ENCODE measurements around the gene C3. TPM values are rescaled to one million over a fixed set of nuclear protein-coding genes. Genes with fewer than 3 reads are reported as not detected.

C3 gene
- total and polyA plus RNA-seq, 2 of the 13 experiments (the other 11 are each of a cell fraction or from before 2014, with no cell fraction given) = 1,455 to 6,272 TPM

GRCh38 chr19:6730153-6730804 lies 9.8 kb upstream of the C3 start (continued):
- TF ChIP-seq ZNF83 (CRISPR knock-in tag; IDR thresholded peaks at IDR 0.05; ENCODE audit: borderline replicate concordance) (no peak), ZUFSP (CRISPR knock-in tag; IDR thresholded peaks at IDR 0.05; ENCODE audit: borderline replicate concordance) (no peak), KDM1A (CRISPR knock-in tag; IDR thresholded peaks at IDR 0.05) (no peak), SMC3 (IDR thresholded peaks at IDR 0.05; ENCODE audit: low read length) (no peak), HOXA3 (CRISPR knock-in tag; IDR thresholded peaks at IDR 0.05) (peak; percentile 80), FIP1L1 (IDR thresholded peaks at IDR 0.05; ENCODE audit: borderline replicate concordance, insufficient read depth, low read depth, low read length) (no peak), ATAD3A (CRISPR knock-in tag; IDR thresholded peaks at IDR 0.05) (no peak), CREM (IDR thresholded peaks at IDR 0.05) (peak; percentile 70; the same call in 1 of the 2 replicates), CREM (CRISPR knock-in tag; IDR thresholded peaks at IDR 0.05) (no peak), ZNF256 (CRISPR knock-in tag; conservative IDR thresholded peaks at IDR 0.05) (no peak), ATF1 (CRISPR knock-in tag; IDR thresholded peaks at IDR 0.05) (no peak), KLF6 (CRISPR knock-in tag; IDR thresholded peaks at IDR 0.05) (peak; percentile 89), HNRNPUL1 (IDR thresholded peaks at IDR 0.05; ENCODE audit: low read depth, low read length) (no peak), ZNF546 (CRISPR knock-in tag; conservative IDR thresholded peaks at IDR 0.05) (no peak), SMYD3 (CRISPR knock-in tag; IDR thresholded peaks at IDR 0.05) (no peak), ZNF235 (CRISPR knock-in tag; IDR thresholded peaks at IDR 0.05; ENCODE audit: borderline replicate concordance) (no peak), ZNF709 (CRISPR knock-in tag; IDR thresholded peaks at IDR 0.05) (no peak), PHF5A (CRISPR knock-in tag; IDR thresholded peaks at IDR 0.05; ENCODE audit: low read depth, unreplicated experiment) (no peak), ZNF232 (CRISPR knock-in tag; IDR thresholded peaks at IDR 0.05; ENCODE audit: borderline replicate concordance) (no peak), ZNF503 (CRISPR knock-in tag; IDR thresholded peaks at IDR 0.05) (no peak; the same call in 1 of the 2 replicates), ZEB1 (IDR thresholded peaks at IDR 0.05; ENCODE audit: insufficient replicate concordance, low read depth) (no peak), SIX1 (CRISPR knock-in tag; IDR thresholded peaks at IDR 0.05; ENCODE audit: borderline replicate concordance) (no peak), RBAK (CRISPR knock-in tag; IDR thresholded peaks at IDR 0.05) (no peak), CREB1 (IDR thresholded peaks at IDR 0.05) (peak; percentile 54), CREB1 (CRISPR knock-in tag; IDR thresholded peaks at IDR 0.05) (no peak), ZFP62 (CRISPR knock-in tag; IDR thresholded peaks at IDR 0.05) (no peak), NBN (conservative IDR thresholded peaks at IDR 0.05) (no peak)
- TF ChIP-seq, protein P1, sequence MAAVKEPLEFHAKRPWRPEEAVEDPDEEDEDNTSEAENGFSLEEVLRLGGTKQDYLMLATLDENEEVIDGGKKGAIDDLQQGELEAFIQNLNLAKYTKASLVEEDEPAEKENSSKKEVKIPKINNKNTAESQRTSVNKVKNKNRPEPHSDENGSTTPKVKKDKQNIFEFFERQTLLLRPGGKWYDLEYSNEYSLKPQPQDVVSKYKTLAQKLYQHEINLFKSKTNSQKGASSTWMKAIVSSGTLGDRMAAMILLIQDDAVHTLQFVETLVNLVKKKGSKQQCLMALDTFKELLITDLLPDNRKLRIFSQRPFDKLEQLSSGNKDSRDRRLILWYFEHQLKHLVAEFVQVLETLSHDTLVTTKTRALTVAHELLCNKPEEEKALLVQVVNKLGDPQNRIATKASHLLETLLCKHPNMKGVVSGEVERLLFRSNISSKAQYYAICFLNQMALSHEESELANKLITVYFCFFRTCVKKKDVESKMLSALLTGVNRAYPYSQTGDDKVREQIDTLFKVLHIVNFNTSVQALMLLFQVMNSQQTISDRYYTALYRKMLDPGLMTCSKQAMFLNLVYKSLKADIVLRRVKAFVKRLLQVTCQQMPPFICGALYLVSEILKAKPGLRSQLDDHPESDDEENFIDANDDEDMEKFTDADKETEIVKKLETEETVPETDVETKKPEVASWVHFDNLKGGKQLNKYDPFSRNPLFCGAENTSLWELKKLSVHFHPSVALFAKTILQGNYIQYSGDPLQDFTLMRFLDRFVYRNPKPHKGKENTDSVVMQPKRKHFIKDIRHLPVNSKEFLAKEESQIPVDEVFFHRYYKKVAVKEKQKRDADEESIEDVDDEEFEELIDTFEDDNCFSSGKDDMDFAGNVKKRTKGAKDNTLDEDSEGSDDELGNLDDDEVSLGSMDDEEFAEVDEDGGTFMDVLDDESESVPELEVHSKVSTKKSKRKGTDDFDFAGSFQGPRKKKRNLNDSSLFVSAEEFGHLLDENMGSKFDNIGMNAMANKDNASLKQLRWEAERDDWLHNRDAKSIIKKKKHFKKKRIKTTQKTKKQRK (IDR thresholded peaks at IDR 0.05; ENCODE audit: low read length) = no peak
